GM19193 (cell line): ENCODE measurements around the gene PIGH.

Experiments
- POLR2A ChIP-seq: IDR thresholded peaks from 4 replicates; pipeline ENCODE4 v1.6.1; 2011; ENCODE audit not compliant: insufficient read depth, insufficient read length; ENCODE audit errors: extremely low read depth

Gene PIGH

GRCh38 chr14:67581643-67582042 lies 18.4 kb downstream of the PIGH start:
- no peak for TF ChIP-seq POLR2A

GRCh38 chr14:67580336-67581171 lies 19.5 kb downstream of the PIGH start:
- no peak for TF ChIP-seq POLR2A

- TF ChIP-seq POLR2A: no peak
These were observed 20.4 kb downstream of the PIGH start for GRCh38 chr14:67579636-67580035.

- no peak for TF ChIP-seq POLR2A
These were observed 21.0 kb downstream of the PIGH start for GRCh38 chr14:67579040-67579439.

- no peak for TF ChIP-seq POLR2A
These were observed 21.9 kb downstream of the PIGH start for GRCh38 chr14:67577909-67578749.

- TF ChIP-seq POLR2A: no peak
These were observed 22.8 kb downstream of the PIGH start for GRCh38 chr14:67577181-67577808.

- TF ChIP-seq POLR2A: no peak
These were observed 23.7 kb downstream of the PIGH start for GRCh38 chr14:67576216-67576955.

- TF ChIP-seq POLR2A: no peak
These were observed 24.4 kb downstream of the PIGH start for GRCh38 chr14:67575684-67576083.

- TF ChIP-seq POLR2A: no peak
These were observed 25.3 kb downstream of the PIGH start for GRCh38 chr14:67574806-67575205.

GRCh38 chr14:67574156-67574555 lies 25.9 kb downstream of the PIGH start:
- no peak for TF ChIP-seq POLR2A

GRCh38 chr14:67573228-67574010 lies 26.6 kb downstream of the PIGH start:
- no peak for TF ChIP-seq POLR2A

- no peak for TF ChIP-seq POLR2A
These were observed 27.5 kb downstream of the PIGH start for GRCh38 chr14:67572608-67573007.

GRCh38 chr14:67571991-67572323 lies 28.1 kb downstream of the PIGH start:
- TF ChIP-seq POLR2A: no peak
